Kidney tubule cell (primary cell): ENCODE results near the gene ARFGAP1.

Source experiments
- DNase-seq: peaks from one replicate; pipeline ENCODE4 v3.0.0-alpha.2; 2018; ENCODE audit warnings: low spot score

Gene ARFGAP1

DNA sequence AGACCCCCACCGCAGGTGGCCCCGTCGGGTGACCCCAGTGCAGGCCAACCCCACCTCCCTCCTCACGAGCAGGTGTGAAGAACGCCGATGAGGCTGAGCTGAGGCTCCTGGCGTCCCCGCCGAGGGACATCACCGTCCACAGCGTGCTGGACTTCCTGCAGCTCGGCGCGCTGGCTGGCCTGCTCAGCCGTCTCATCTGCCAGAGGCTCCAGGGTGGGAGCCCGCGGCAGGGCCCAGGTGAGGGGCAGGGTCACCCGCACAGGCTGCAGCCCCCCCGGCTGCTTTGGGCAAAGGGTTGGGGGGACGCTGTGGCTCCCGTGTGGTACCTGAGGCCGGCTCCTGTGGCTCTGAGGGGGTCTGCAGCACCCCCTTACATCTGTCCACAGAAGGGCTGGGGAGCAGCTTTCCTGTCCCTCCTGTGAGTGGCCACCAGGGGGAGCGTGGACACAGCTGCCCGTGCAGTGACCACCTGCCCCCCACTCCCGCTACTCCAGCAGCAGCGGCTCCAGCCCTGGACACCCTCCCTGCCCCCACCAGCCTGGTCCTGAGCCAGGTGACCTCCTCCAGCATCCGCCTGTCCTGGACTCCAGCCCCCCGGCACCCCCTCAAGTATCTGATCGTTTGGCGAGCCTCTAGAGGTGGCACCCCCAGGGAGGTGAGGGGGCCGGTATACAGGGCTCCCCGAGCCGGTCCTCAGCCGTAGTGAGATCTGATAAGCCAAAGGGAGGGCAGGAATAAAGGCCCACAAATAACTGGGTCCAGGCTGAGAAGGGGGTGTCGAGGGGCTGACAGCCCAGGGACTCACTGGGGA lies 36.9 kb downstream of the ARFGAP1 start:
- peak; percentile 32 for DNase-seq

GRCh38 chr20:63310265-63310991 lies 37.8 kb downstream of the ARFGAP1 start:
- DNase-seq: peak; percentile 65

DNA sequence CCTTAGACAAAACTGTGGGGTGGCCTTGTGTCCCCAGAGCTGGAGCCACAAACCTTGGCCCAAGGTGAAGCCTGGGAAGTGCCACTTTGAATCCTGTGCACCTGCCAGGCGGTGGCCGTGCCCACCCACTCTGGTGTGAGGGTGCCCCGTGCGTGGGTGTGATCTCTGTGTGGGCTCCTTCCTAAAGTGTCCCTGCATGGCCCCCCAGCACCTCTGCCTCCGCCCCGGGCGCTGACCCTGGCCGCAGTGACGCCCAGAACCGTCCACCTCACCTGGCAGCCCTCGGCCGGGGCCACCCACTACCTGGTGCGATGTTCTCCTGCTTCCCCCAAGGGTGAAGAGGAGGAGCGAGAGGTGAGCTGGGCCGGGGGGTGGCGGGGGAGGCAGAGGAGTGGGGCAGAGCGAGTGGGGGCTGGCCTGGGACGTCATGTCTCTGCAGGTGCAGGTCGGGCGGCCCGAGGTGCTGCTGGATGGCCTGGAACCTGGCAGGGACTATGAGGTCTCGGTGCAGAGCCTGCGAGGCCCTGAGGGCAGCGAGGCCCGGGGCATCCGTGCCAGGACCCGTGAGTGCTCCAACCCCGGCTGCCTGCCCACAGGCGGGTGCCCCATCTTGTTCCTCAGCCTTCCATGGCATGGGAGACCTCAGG lies 38.7 kb downstream of the ARFGAP1 start:
- DNase-seq: no peak

GRCh38 chr20:63311833-63312243 lies 39.2 kb downstream of the ARFGAP1 start:
- DNase-seq: no peak

DNA sequence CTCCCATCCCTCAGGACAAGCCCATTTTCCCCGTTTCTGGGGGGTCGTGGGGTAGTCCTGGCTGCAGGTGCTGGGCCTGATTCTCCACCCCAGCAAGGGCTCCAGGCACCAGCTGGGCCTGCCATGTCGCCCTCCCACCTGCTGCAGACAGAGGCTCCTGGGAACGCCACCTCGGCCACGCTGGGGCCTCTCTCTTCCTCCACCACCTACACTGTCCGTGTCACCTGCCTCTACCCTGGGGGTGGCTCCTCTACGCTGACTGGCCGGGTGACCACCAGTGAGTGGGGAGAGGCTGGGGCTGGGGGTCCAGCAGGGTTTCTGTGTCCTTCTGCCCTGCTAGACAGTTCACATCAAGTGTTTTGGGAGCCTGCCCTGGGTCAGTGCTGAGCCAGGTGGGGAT lies 39.7 kb downstream of the ARFGAP1 start:
- DNase-seq: no peak

DNA sequence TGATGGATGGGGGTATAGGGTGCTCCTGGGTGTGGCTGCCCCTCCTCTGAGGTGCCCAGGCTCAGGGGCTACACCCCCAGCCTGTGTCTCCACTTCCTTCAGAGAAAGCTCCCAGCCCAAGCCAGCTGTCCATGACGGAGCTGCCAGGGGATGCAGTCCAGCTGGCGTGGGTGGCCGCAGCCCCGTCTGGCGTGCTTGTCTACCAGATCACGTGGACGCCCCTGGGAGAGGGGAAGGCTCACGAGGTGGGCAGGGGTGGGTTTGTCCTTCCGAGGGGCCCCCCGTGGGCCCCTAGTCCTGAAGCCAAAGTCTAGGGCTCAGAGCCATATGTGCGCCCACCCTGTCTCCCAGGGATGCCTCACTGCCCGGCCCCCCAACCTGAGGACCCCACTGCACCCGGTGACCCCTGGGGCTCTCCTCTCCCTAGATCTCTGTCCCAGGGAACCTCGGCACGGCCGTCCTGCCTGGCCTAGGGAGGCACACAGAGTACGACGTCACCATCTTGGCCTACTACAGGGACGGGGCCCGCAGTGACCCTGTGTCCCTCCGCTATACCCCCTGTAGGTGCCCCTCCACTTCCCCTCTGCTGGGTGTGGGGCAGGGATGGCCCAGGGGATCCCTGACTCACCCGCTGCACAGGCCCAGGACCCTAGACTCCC lies 40.2 kb downstream of the ARFGAP1 start:
- DNase-seq: no peak

- DNase-seq: no peak
Measured at GRCh38 chr20:63313349-63314014, 40.9 kb downstream of the ARFGAP1 start.

GRCh38 chr20:63314015-63314471 lies 41.4 kb downstream of the ARFGAP1 start:
- no peak for DNase-seq

GRCh38 chr20:63314566-63315239 lies 42.1 kb downstream of the ARFGAP1 start:
- DNase-seq: no peak

DNA sequence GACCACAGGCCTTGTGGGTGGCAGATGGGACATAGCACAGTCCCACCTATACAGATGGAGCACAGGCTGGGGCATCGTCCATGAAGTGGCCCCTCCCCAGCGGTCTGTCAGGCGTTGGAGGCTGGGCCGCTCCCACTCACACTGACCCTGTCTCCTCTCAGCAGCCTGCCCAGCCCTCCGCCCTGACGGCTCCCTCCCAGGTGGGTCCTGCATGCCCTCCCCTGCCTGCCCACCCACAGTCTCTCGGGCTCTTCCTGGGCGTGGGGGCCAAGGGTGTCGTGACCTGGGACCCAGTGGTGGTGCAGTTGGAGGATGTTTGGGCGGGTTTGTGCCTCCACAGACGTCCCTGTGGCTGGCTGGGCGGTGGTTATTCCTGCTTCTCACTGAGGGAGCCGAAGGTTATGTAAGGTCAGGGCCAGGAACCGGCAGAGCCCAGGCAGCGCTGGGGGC lies 42.7 kb downstream of the ARFGAP1 start:
- no peak for DNase-seq

DNA sequence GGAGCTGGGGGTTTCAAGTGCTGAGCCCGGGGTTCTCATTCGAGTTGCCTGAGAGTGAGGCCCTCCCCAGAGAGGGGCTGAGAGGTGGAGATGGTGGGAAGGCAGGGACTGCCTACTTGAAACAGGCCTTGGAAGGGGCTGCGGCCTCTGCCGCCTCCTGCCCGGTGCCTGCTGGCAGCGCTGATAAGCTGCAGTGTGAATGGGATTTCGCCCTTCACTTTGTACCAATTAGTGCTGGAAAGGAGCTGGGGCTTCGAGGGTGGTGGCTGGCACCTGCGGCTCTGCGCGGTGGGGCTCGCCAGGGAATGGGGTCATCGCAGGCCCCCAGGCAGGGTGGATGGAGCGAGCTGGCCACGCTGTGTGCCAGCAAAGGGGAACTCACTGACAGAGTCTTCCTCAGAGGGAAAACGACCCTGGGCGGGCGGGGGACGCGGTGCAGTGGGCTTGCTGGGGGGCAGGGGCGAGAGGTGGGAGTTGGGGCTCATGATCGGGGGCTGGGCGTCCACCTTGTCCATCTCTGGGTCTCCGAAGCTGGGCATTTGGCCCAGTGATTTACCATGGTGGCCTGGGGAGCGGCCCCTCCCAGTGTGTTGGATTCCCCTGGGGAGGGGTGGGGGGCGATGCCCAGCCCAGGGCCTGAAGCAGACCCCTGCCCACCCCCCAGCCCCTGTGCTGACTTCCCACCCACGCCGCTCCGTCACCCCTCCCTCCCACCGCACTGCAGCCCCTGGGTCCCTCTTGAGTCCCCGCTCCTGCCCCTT lies 43.3 kb downstream of the ARFGAP1 start:
- no peak for DNase-seq

DNA sequence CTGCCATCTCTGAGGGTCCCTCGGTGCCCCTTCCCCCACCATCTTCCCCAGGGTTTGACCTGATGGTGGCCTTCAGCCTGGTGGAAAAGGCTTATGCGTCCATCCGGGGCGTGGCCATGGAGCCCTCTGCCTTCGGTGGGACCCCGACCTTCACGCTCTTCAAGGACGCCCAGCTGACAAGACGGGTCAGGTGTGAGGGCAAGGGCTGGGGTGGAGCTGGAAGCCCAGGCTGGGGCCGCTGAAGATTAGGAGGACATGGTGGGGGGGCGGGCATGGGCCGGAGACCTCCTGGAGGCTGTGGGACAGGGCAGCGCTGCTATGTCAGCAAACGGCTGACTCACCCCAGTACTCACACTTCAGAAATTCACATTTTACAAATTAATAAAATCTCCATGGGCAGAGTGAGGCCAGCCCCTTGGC lies 43.9 kb downstream of the ARFGAP1 start:
- no peak for DNase-seq

- no peak for DNase-seq
Measured at GRCh38 chr20:63317061-63317460, 44.4 kb downstream of the ARFGAP1 start.

GRCh38 chr20:63317601-63318291 lies 45.1 kb downstream of the ARFGAP1 start:
- DNase-seq: no peak

DNA sequence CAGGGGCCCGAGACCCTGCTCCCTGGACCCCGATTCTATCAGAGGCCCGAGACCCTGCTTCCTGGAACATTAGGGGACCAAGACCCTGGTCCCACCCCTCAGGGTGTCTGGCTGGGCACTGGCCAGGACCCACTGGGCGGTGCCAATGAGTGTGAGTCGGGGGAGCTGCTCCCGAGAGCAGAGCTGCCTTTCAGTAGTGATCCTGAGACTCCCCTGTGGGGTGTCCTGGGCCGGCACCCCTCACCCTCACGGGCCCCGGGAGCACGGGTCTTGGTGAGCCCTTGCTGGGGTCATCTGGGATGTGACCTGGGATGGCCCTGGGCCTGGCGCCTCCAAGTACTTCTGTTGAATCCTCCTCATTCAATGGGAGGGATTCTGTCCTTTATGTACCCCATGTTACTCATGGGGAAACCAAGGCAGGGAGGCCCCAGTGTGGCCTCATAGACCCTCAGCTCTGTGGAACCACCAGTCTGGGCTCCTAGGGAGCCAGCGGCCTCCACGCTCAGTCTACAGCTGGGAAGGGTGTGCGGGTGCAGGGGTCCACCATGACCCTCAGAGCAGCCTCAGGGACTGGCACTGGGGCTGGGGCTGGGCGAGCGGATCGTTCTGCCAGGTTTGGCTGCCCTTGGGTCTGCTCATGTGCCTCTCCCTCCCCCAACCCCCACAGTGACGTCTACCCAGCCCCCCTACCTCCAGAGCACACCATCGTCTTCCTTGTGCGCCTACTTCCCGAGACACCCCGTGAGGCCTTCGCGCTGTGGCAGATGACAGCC lies 46.0 kb downstream of the ARFGAP1 start:
- DNase-seq: no peak

GRCh38 chr20:63319164-63320040 lies 46.8 kb downstream of the ARFGAP1 start:
- no peak for DNase-seq

DNA sequence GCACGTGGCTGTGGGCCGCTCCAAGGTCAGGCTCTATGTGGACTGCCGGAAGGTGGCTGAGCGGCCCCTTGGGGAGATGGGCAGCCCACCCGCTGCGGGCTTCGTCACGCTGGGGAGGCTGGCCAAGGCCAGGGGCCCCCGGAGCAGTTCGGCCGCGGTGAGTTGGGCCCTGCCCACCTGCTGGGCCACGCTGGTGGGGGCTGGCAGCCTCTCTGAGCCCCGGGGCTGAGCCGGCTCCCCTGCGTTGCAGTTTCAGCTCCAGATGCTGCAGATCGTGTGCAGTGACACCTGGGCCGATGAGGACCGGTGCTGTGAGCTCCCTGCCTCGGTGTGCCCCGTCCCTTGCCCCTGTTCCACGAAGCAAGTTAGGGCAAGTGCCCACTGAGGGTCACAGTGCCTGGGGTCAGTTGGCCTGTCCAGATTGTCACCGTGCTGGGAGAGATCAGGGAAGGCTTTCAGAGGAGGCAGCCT lies 47.5 kb downstream of the ARFGAP1 start:
- no peak for DNase-seq
